ENCODE data around the gene IQCE.

Gene IQCE

GRCh38 chr7:2663121-2663886 lies 104.5 kb downstream of the IQCE start:
- no peak for DNase-seq (ENCODE audit: low spot score)

DNA sequence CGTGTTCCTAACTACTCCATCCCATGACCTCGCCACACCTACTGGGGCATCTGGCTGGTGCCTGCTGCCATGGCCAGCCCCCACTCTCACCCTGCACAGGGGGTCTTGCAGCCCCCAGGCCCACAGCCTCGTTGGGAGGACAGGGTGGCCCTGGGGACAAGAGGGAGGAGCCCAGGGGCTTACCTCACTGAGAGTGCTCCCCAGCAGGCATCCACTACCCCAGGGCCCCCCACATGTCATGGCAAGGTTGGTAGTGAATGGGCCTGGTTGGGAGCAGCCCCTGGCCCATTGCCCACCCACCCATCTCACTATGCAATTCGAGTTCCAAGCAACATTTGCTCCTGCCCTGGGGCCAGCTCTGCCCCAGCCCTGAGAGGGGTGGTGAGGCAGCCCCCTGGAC lies 105.2 kb downstream of the IQCE start:
- DNase-seq (ENCODE audit: low spot score): no peak

Measured in putamen (tissue), 1 donor.